Adrenal gland (tissue), 12 donors: ENCODE measurements around the gene ABCD4. TPM values are rescaled to one million over a fixed set of nuclear protein-coding genes. Genes with fewer than 3 reads are reported as not detected.

ENCODE experiments used
- DNase-seq, 7 donors: peaks; one replicate each; pipeline ENCODE4 v3.0.0-alpha.2; 2019 to 2020
- H3K27ac ChIP-seq, 5 donors: fragments of 200-600 bp; sonication (generic) in 4 of 5; 1 replicate in 3 of 5; 2 replicates in 2 of 5; pipeline versions ENCODE4 v1.5.1 to v1.8.0; 2016 to 2020; ENCODE audit warnings: mild to moderate bottlenecking in 1 of 5
- H3K27me3 ChIP-seq: fragments of 200-600 bp; 2 replicates; pipeline ENCODE4 v1.8.0; 2021
- H3K36me3 ChIP-seq, 2 donors: fragments of 200-600 bp; replicated peaks in 1 of 2; 1 replicate in 1 of 2; 2 replicates in 1 of 2; pipeline versions ENCODE4 v1.5.1 to v1.8.0; 2018 to 2022
- H3K4me1 ChIP-seq, 2 donors: fragments of 200-600 bp; replicated peaks in 1 of 2; 1 replicate in 1 of 2; 2 replicates in 1 of 2; pipeline versions ENCODE4 v1.5.1 to v1.8.0; 2018 to 2021
- H3K4me3 ChIP-seq, 4 donors: fragments of 200-600 bp; sonication (generic) in 3 of 4; one replicate each; pipeline ENCODE4 v1.5.1; 2016 to 2018
- H3K9me3 ChIP-seq, 3 donors: fragments of 200-600 bp; sonication (generic) in 1 of 3; replicated peaks in 1 of 3; 1 replicate in 2 of 3; 2 replicates in 1 of 3; pipeline versions ENCODE4 v1.5.1 to v1.8.0; 2016 to 2021
- CTCF ChIP-seq, 6 experiments: fragments of 450-650 bp in 4 of 6; fragments of 200-600 bp in 2 of 6; sonication (generic) in 1 of 6; IDR thresholded peaks; 1 replicate in 5 of 6; 2 replicates in 1 of 6; pipeline versions ENCODE4 v1.5.1 to v1.8.0; 2016 to 2021; ENCODE audit warnings: antibody characterized with exemption in 6 of 6, mild to moderate bottlenecking in 2 of 6, moderate library complexity in 1 of 6
- POLR2A ChIP-seq, 2 donors: fragments of 450-650 bp; IDR thresholded peaks; one replicate each; pipeline ENCODE4 v1.6.1; 2017; ENCODE audit warnings: antibody characterized with exemption in 2 of 2, mild to moderate bottlenecking in 2 of 2, moderate library complexity in 1 of 2
- WGBS, 4 donors: extraction: QIAGEN DNeasy Blood & Tissue Kit in 2 of 4; methylation state at CpG; one replicate each; pipeline versions ENCODE4 v1.1.5 to v1.1.7; 2013 to 2017; 5-methylcytosine and 5-hydroxymethylcytosine counted together
- intact Hi-C, 2 donors: fragments of 100-400 bp; cut with DNase I; formaldehyde crosslinking; loops; one replicate each; pipeline versions ENCODE4 v1.14.1 to v1.15.0; 2022 to 2023
- polyA plus RNA-seq, 3 donors: library from polyadenylated mRNA; stranded (reverse); fragments of 200-250 nt in 2 of 3; fragments of 350-450 nt in 1 of 3; fragmentation: Illumina TruSeq in 1 of 3; extraction: RNeasy Lipid Tissue Mini Kit (QIAGEN cat#74804) in 1 of 3; gene quantifications; one replicate each; pipeline ENCODE4 v1.2.3, GENCODE V29; 2013 to 2014
- total RNA-seq, 9 donors: library from RNA; depleted of rRNA in 4 of 9; stranded (reverse); fragments of >200 nt in 4 of 9; fragments of 120-200 nt in 1 of 9; fragmentation: NEBNext Ultra II Directional in 1 of 9; extraction: Animal tissue kit (Norgen Biotek cat#: 25700) in 1 of 9; gene quantifications; one replicate each; pipeline versions ENCODE4 v1.1.0 to v1.2.4, GENCODE V29; 2013 to 2023
- donor health status: healthy with polysubstance abuse.
- donor health status: Bipolar disorder and iron deficiency.
- donor health status: DM: yes; HTN: yes; CAD: no.
- donor health status: DM: no; HTN: no; CAD: no.
- donor health status: DM: no; HTN: no; CAD: no.
- donor health status: DM: yes; HTN: yes; CAD: no.

The ABCD4 gene
- total and polyA plus RNA-seq, 12 donors: 18.4 to 111 (median 57.9) TPM

- H3K36me3 ChIP-seq: no peaks in the 10 kb centered on the region
- TF ChIP-seq POLR2A (IDR thresholded peaks at IDR 0.05) (no peak), CTCF (IDR thresholded peaks at IDR 0.05) (no peak)
- H3K4me1 ChIP-seq: no peaks in the 10 kb centered on the region
- 71 to 80% (median 79%) methylated on average over 12 to 13 of the region's 13 CpGs for WGBS, 4 donors
- no peaks in the 10 kb centered on the region for H3K9me3 ChIP-seq
- DNase-seq: no peak
- intact Hi-C loops: no loop called here
- H3K27ac ChIP-seq: no peak overlapping the region
- H3K27me3 ChIP-seq: no peaks in the 10 kb centered on the region
- H3K4me3 ChIP-seq: no peak overlapping the region
Observed at GRCh38 chr14:74265301-74265965, 37.3 kb downstream of the ABCD4 start.

- Histone ChIP-seq H3K36me3 (no peaks in the 10 kb centered on the region), H3K27ac (no peak overlapping the region), H3K9me3 (no peaks in the 10 kb centered on the region), H3K27me3 (no peaks in the 10 kb centered on the region), H3K4me1 (no peaks in the 10 kb centered on the region), H3K4me3 (no peak overlapping the region)
- intact Hi-C loops: no loop called here
- TF ChIP-seq POLR2A (IDR thresholded peaks at IDR 0.05): no peak
- TF ChIP-seq CTCF (IDR thresholded peaks at IDR 0.05): no peak
- 57 to 67% (median 61%) methylated on average over 2 to 5 of the region's 5 CpGs for WGBS, 4 donors
- DNase-seq: no peak
Observed at GRCh38 chr14:74263921-74264320, 38.8 kb downstream of the ABCD4 start.

GRCh38 chr14:74263181-74263580, 39.6 kb downstream of the ABCD4 start:
- WGBS, 4 donors: 77 to 87% (median 81%) methylated on average over 9 of the region's 9 CpGs
- Histone ChIP-seq H3K9me3 (no peaks in the 10 kb centered on the region), H3K27ac (no peak overlapping the region), H3K36me3 (no peaks in the 10 kb centered on the region), H3K27me3 (no peaks in the 10 kb centered on the region), H3K4me3 (no peak overlapping the region), H3K4me1 (peaks cover 0 to 4% of the 10 kb centered on the region in 2 donors)
- intact Hi-C loops: no loop called here
- no peak for TF ChIP-seq POLR2A (IDR thresholded peaks at IDR 0.05)
- TF ChIP-seq CTCF (IDR thresholded peaks at IDR 0.05): no peak
- no peak for DNase-seq

- no peak for DNase-seq
- H3K36me3 ChIP-seq: no peaks in the 10 kb centered on the region
- WGBS, 4 donors: 91 to 96% (median 93%) methylated on average over 8 to 9 of the region's 9 CpGs
- intact Hi-C loops: no loop called here
- no peak overlapping the region for H3K27ac ChIP-seq
- no peaks in the 10 kb centered on the region for H3K27me3 ChIP-seq
- peaks cover 0 to 12% of the 10 kb centered on the region in 2 donors for H3K4me1 ChIP-seq
- no peak overlapping the region for H3K4me3 ChIP-seq
- H3K9me3 ChIP-seq: no peaks in the 10 kb centered on the region
- TF ChIP-seq POLR2A (IDR thresholded peaks at IDR 0.05) (no peak), CTCF (IDR thresholded peaks at IDR 0.05) (no peak)
Observed at GRCh38 chr14:74262076-74262475, 40.7 kb downstream of the ABCD4 start.
